HepG2 (cell line): ENCODE results near the gene PSMD3. TPM values are rescaled to one million over a fixed set of nuclear protein-coding genes. Genes with fewer than 3 reads are reported as not detected.

ENCODE experiments used
- FOXC1 ChIP-seq: sonication (generic); formaldehyde crosslinking; IDR thresholded peaks from 2 replicates; pipeline ENCODE4 v1.8.0; 2022; ENCODE audit warnings: mild to moderate bottlenecking, missing genetic modification reagents, borderline replicate concordance
- MEIS1 ChIP-seq: sonication (generic); formaldehyde crosslinking; IDR thresholded peaks from 2 replicates; pipeline ENCODE4 v1.9.0; 2021; ENCODE audit warnings: mild to moderate bottlenecking, missing genetic modification reagents, moderate library complexity, borderline replicate concordance
- PHF8 ChIP-seq: sonication (generic); formaldehyde crosslinking; IDR thresholded peaks from 2 replicates; pipeline ENCODE4 v1.5.0; 2020; ENCODE audit warnings: missing genetic modification reagents
- STAG1 ChIP-seq: sonication (generic); formaldehyde crosslinking; IDR thresholded peaks from 2 replicates; pipeline ENCODE4 v1.4.0; 2020; ENCODE audit warnings: missing genetic modification reagents
- TEAD3 ChIP-seq: optimal IDR thresholded peaks from 2 replicates; pipeline ENCODE3; 2016; ENCODE audit warnings: borderline replicate concordance
- TRIM22 ChIP-seq: fragments of 450-650 bp; IDR thresholded peaks from 2 replicates; pipeline ENCODE4 v1.6.1; 2017
- ZNF260 ChIP-seq: sonication (generic); formaldehyde crosslinking; IDR thresholded peaks from 2 replicates; pipeline ENCODE4 v1.4.0; 2020; ENCODE audit warnings: missing genetic modification reagents, low read depth, mild to moderate bottlenecking, borderline replicate concordance
- ZNF543 ChIP-seq: sonication (generic); formaldehyde crosslinking; IDR thresholded peaks from 2 replicates; pipeline ENCODE4 v1.4.0; 2020; ENCODE audit warnings: mild to moderate bottlenecking, missing genetic modification reagents
- ZNF687 ChIP-seq: sonication (generic); formaldehyde crosslinking; IDR thresholded peaks from 2 replicates; pipeline ENCODE4 v1.5.1; 2020; ENCODE audit warnings: mild to moderate bottlenecking, missing genetic modification reagents, moderate library complexity
- ZNF704 ChIP-seq: sonication (generic); formaldehyde crosslinking; IDR thresholded peaks from 2 replicates; pipeline ENCODE4 v1.8.1; 2023; ENCODE audit warnings: mild to moderate bottlenecking, inconsistent platforms, moderate library complexity, missing genetic modification reagents, borderline replicate concordance
- polyA plus RNA-seq, 8 experiments: library from polyadenylated mRNA; depleted of rRNA in 3 of 8; stranded (reverse) in 7 of 8; unstranded in 1 of 8; fragments of >200 nt; fragmentation: Illumina TruSeq in 4 of 8; extraction: Trizol in 4 of 8; gene quantifications; 2 replicates each; pipeline versions ENCODE4 v1.2.1 to v1.2.3, GENCODE V29; 2011 to 2016; ENCODE audit warnings: low read depth in 4 of 8, missing spikeins in 1 of 8, mixed read lengths in 1 of 8; ENCODE audit not compliant: insufficient read depth in 1 of 8
- total RNA-seq, 5 experiments: library from RNA; depleted of rRNA; stranded (reverse); fragments of >200 nt; fragmentation: Illumina TruSeq; extraction: Trizol; gene quantifications; 2 replicates each; pipeline ENCODE4 v1.2.3, GENCODE V29; 2016; ENCODE audit warnings: low read depth in 1 of 5
- TF ChIP-seq, protein P1 (sequence below): sonication (generic); formaldehyde crosslinking; IDR thresholded peaks from 2 replicates; pipeline ENCODE4 v1.4.0; 2020; ENCODE audit warnings: mild to moderate bottlenecking, missing genetic modification reagents
- TF ChIP-seq, protein P2 (sequence below): sonication (generic); formaldehyde crosslinking; IDR thresholded peaks from 2 replicates; pipeline ENCODE4 v1.5.0; 2020; ENCODE audit warnings: missing genetic modification reagents

PSMD3 gene
- total and polyA plus RNA-seq, 2 of the 13 experiments (the other 11 are each of a cell fraction or from before 2014, with no cell fraction given): 97.4 to 146 TPM

GRCh38 chr17:40035162-40035559 is 54.6 kb downstream of the PSMD3 start (continued):
- TF ChIP-seq ZNF687 (CRISPR knock-in tag) (peak; percentile 42; the same call in 1 of the 2 replicates), TEAD3 (peak; percentile 58), ZNF704 (CRISPR knock-in tag) (no peak), FOXC1 (CRISPR knock-in tag) (peak; percentile 40; the same call in 1 of the 2 replicates), STAG1 (peak; percentile 64), PHF8 (CRISPR knock-in tag) (no peak), ZNF260 (CRISPR knock-in tag) (no peak), TRIM22 (no peak), ZNF543 (0 out of 2 replicates have a peak, but pooled peaks have one; percentile 32), MEIS1 (CRISPR knock-in tag) (0 out of 2 replicates have a peak, but pooled peaks have one; percentile 24)
- TF ChIP-seq, protein P1, sequence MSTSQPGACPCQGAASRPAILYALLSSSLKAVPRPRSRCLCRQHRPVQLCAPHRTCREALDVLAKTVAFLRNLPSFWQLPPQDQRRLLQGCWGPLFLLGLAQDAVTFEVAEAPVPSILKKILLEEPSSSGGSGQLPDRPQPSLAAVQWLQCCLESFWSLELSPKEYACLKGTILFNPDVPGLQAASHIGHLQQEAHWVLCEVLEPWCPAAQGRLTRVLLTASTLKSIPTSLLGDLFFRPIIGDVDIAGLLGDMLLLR (CRISPR knock-in tag): no peak
- TF ChIP-seq, protein P2, sequence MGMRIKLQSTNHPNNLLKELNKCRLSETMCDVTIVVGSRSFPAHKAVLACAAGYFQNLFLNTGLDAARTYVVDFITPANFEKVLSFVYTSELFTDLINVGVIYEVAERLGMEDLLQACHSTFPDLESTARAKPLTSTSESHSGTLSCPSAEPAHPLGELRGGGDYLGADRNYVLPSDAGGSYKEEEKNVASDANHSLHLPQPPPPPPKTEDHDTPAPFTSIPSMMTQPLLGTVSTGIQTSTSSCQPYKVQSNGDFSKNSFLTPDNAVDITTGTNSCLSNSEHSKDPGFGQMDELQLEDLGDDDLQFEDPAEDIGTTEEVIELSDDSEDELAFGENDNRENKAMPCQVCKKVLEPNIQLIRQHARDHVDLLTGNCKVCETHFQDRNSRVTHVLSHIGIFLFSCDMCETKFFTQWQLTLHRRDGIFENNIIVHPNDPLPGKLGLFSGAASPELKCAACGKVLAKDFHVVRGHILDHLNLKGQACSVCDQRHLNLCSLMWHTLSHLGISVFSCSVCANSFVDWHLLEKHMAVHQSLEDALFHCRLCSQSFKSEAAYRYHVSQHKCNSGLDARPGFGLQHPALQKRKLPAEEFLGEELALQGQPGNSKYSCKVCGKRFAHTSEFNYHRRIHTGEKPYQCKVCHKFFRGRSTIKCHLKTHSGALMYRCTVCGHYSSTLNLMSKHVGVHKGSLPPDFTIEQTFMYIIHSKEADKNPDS: 0 out of 2 replicates have a peak, but pooled peaks have one; percentile 44
